ENCODE measurements around the gene SAG.

The SAG gene

DNA sequence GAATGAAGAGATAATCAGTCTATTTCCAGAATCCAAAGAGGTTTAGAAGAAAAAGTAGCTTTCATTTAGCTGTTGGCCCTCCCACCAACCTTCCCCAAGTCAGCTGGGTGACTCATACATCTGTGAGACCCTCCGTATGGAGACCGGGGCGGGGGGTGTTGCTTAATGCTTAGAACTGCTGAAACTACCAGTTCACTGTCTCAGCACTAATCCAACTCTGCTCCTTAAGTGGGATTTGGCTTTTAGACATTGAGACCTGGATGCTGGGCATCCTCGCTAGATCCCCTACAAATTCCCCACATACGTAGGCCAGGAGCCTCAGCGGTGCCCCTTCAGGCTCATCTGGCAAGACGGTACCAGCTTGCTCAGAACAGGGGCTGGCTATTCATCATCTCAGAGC, at the start of gene SAG:
Gene SAG, plus strand, starts transcription at position 252 of the 400 bp plus-strand sequence. CDS start 1,374 bp downstream, outside the sequence.
- DNase-seq (ENCODE audit: low read depth in 2 of 2), result no peak

- DNase-seq (ENCODE audit: low read depth in 2 of 2), result no peak
Measured at GRCh38 chr2:233258211-233258610, 49.4 kb upstream of the SAG start.

DNA sequence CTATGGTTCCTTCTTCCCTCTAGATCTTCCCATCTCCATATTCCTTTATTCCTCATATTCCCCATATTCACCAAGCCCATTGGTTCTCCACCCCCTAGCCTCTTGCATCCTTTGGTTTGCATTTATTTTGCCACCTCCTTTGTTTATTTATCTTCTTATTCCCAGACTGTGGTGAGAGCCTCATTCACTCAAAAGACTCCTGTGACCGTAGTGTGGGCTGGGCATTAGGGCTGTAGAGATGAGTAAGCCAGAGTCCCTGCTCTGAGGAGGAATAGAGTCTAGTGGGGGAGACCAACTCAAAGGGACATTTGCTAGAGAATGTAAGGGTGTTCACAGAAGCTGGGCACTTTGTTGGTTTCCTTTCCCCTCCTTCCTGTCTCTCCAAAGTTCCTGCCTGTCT, 47.9 kb upstream of the SAG start:
- no peak for DNase-seq (ENCODE audit: low read depth in 2 of 2)

GRCh38 chr2:233260661-233261060, 47.0 kb upstream of the SAG start:
- no peak for DNase-seq (ENCODE audit: low read depth in 2 of 2)

DNA sequence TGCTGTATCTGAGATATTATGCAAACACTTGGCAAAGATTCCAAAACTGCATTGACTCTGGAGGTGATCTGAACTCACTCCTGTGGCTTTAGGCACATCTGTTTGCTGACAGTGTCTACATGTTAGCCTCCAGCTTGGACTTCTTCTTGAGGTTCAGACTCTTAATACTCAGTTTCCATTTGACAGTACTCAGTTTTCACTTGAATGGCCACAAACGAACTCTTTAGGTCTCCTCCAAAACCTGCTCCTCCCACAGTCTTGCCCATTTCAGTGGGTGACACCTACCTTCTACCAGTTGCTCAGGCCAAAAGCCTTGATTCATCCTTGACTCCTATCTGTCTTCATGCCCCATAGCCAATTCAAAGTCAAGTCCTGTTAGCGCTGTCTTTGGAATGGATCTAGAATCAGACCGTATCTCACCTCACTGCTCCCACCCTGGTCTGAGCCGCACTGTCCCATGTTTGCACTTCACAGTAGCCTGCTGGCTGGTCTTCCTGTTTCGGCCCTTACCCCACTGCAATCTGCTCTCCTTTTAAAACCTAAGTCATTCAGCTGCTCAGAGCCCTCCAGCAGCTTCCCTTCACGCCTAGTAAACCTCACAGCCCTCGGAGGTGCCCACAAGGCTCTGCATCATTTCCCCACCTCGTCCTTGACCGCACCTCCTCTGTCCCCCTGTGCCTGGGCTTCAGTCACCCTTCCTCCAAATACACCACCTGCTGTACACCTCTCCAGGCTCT, 45.6 kb upstream of the SAG start:
- no peak for DNase-seq (ENCODE audit: low read depth in 2 of 2)

- DNase-seq (ENCODE audit: low read depth in 2 of 2), result no peak
Measured at GRCh38 chr2:233262562-233262961, 45.1 kb upstream of the SAG start.

DNA sequence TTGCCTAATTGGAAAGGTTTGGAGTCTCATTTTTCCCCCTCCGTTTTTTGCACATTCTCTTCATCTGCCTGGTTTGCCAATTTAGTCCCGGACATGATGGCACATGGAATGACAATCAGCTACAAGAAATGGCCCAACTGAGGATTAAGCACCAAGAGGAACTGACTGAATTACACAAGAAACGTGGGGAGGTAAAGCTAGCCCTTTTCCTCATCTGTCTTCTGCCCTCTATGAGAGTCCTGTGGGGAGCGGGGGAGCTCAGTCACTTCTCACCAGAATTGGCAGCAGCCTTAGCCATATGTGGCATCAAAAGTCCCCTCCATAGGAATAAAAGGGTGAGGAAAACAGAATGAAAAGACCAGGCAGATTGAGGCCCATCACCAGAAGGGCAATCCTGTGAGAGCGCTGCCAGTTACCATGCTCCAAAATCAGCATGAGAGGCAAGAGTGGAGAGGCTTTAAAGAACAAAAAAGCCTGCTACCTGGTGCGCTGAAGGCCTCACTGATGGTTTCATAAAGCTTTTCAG, 44.5 kb upstream of the SAG start:
- DNase-seq (ENCODE audit: low read depth in 2 of 2), result no peak

DNA sequence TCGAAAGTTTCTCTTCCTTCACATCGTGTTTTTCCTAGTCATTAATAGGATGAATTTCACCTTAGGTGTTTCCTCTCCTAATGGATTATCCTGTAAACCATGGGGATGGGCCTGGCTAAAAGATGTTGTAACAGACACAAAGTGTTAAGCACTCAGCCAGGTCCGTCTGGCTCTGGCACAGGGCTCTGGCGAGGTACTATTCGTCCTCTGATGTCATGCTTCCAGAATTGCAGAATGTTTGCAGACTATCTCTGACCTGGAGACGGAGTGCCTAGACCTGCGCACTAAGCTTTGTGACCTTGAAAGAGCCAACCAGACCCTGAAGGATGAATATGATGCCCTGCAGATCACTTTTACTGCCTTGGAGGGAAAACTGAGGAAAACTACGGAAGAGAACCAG, 42.9 kb upstream of the SAG start:
- no peak for DNase-seq (ENCODE audit: low read depth in 2 of 2)

DNA sequence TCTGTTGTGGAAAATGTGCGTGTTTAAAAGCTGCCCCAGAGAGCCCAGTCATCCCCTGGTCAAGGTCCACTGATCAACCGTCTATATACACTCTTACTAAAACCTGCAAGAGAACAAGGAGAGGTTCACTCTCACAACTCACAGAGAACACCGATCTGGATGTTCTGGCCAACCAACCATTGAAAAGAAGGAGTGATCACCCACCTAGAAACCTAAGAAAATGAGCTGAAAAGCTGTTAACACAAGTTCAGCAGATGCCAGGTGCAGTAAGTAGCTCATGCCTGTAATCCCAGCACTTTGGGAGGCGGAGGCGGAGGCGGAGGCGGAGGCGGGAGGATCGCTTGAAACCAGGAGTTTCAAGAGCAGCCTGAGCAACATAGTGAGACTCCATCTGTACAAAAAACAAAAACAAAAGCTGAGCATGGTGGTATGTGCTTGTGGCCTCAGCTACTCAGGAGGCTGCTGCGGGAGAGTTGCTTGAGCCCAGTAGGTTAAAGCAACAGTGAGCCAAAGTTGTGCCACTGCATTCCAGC, 41.7 kb upstream of the SAG start:
- DNase-seq (ENCODE audit: low read depth in 2 of 2), result no peak

DNA sequence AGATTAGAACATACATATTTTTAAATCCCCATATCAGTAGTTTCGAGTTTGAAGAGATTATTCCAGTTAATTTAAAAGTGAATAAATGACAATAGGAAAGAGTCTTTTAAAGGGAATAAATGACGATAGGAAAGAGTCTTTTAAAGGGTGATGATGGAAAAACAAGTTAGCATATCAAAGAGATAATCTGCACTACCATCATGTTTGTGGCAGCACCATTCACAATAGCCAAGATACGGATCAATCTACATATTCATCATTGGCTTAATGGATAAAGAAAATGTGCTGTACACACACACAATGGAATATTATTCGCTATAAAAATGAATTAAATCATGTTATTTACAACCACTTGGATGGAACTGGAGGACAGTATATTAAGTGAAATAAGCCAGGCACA, 41.1 kb upstream of the SAG start:
- no peak for DNase-seq (ENCODE audit: low read depth in 2 of 2)

DNA sequence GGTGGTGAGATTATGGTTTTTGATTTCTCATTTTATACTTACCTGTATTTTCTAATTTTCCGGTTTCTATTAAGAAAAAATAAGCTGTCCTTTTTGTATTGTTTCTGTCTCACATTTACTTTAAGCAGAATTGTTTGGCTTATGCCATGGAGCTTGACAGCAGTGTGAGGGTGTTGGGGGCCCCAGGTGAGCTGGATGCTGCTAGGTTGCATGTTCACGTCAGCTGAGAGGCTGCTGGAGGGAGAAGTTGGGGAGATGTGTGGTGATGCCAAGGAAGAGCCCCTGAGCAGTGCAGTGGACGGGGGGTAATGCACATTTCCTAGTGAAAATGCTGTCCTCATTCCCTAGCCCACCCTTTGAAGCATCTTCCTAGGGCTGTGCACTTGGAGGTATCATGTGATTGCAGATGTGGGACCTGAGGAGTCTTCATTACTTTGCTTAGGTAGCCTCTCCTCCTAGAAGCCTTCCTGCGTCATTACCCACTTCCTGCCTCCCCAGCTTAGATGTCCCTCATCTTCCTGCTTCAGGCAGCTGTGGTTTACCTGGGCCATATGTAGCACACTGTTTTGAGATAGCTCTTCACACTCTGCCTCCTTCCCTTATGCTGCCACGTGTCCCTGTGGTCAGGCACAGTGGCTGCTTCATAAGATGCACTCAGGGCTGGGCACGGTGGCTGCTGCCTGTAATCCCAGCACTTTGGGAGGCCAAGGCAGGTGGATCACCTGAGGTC, 39.9 kb upstream of the SAG start:
- DNase-seq (ENCODE audit: low read depth in 2 of 2), result peak; percentile 61 to 65

DNA sequence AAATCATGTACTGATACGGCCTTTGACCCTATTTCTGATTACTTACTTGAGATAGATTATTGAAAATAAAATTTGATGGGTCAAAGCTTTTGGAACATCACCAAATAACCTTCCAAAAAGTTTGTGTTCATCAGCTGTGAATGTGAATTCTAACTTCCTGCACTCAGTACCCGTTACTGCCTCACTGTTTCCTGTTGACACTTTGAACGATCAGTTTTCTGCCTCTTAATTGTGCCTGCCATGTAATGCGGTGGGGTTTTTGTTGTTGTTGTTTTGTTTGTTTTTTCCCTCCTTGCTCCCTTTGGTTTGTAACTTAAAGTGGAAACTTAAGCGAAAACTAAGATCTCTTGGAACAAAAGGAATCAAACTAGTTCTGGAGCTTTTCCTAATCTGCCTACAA, 37.2 kb upstream of the SAG start:
- DNase-seq (ENCODE audit: low read depth in 2 of 2), result no peak

- no peak for DNase-seq (ENCODE audit: low read depth in 2 of 2)
Measured at GRCh38 chr2:233270951-233271350, 36.7 kb upstream of the SAG start.

GRCh38 chr2:233271693-233272092, 35.9 kb upstream of the SAG start:
- DNase-seq (ENCODE audit: low read depth in 2 of 2), result no peak

- peak in 1 of 2 donors; percentile 17 for DNase-seq (ENCODE audit: low read depth in 2 of 2)
Measured at GRCh38 chr2:233273120-233273519, 34.5 kb upstream of the SAG start.

GRCh38 chr2:233275223-233275622, 32.4 kb upstream of the SAG start:
- DNase-seq (ENCODE audit: low read depth in 2 of 2), result no peak

DNA sequence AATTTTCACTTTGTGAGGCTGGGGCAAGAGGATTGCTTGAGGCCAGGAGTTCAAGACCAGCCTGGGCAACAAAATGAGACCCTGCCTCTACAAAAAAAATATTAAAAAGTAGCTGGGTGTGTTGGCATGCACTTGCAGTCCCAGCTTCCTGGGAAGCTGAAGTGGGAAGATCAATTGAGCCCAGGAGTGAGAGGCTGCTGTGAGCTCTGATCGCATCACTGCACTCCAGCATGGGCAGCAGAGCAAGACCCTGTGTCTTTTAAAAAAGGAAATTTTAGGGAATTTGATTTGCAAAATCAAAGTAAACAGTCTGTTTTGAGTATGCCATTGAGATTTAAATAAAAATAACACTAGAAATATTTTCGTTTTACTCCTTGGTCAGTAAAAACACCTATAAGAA, 28.7 kb upstream of the SAG start:
- no peak for DNase-seq (ENCODE audit: low read depth in 2 of 2)

GRCh38 chr2:233280114-233280693, 27.4 kb upstream of the SAG start:
- DNase-seq (ENCODE audit: low read depth in 2 of 2), result no peak

GRCh38 chr2:233281553-233281952, 26.1 kb upstream of the SAG start:
- no peak for DNase-seq (ENCODE audit: low read depth in 2 of 2)

DNA sequence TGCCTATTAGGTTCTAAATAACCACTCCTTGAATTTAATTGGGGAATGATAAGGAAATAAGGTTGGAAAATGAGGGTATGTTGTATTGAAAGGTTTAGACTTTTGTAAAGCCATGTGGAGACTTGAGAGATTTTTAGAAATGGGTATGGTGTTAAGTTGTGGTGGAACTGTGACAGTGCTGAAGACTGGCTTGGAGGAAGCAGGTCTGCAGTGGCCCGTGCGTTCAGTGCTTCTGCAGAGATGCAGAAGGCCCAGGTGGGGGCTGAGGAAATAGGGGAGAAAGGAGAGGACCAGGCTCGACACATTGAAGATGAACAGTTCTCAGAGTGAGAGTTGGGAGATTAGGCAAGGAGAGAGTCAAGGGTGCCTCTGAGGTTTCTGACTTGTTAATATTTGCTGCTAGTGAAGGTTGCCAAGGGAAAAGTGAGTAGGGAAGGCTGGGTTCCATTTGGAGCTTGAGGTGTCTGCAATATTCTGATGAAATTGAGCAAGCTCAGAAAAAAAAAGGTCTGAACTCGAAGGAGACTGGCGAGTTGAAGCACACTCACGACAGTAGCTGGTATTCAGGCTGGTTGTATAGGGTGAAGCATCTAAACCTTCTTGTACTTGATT, 25.5 kb upstream of the SAG start:
- DNase-seq (ENCODE audit: low read depth in 2 of 2), result no peak

- DNase-seq (ENCODE audit: low read depth in 2 of 2), result no peak
Measured at GRCh38 chr2:233285921-233286320, 21.7 kb upstream of the SAG start.

- no peak for DNase-seq (ENCODE audit: low read depth in 2 of 2)
Measured at GRCh38 chr2:233287871-233288270, 19.7 kb upstream of the SAG start.
